GM10248 (cell line): ENCODE data around the gene SORBS2.

Experiments
- CTCF ChIA-PET: fragments of 300-600 bp; sonication (Branson Sonifier 250); formaldehyde crosslinking; extraction: SDS; loops from one replicate; lab custom pipeline; 2021; ENCODE audit warnings: antibody characterized with exemption; lab: Yijun Ruan, JAX
- POLR2A ChIA-PET: fragments of 350-650 bp; sonication (Branson Sonifier 250); formaldehyde crosslinking; extraction: SDS; loops from one replicate; lab custom pipeline; 2020; ENCODE audit warnings: antibody characterized with exemption; lab: Yijun Ruan, JAX
- DNase-seq: peaks from one replicate; pipeline ENCODE4 v3.0.0; 2012; ENCODE audit errors: extremely low spot score
- CTCF ChIP-seq: IDR thresholded peaks from 2 replicates; pipeline ENCODE4 v1.5.1; 2012; ENCODE audit warnings: mild to moderate bottlenecking, low read depth; ENCODE audit errors: extremely low read depth, missing control alignments, control extremely low read depth

The SORBS2 gene

GRCh38 chr4:185624259-185624589 is 187.8 kb downstream of the SORBS2 start:
- ChIA-PET CTCF (interaction anchor here (1.6 to 2.0 kb wide), 2 partner anchors 12 to 27 kb away, joined by 6 to 8 read pairs; no protein-coding TSS in a partner anchor), POLR2A (no interaction called here)
- DNase-seq, result no peak
- no peak for TF ChIP-seq CTCF

GRCh38 chr4:185623444-185624258 is 188.3 kb downstream of the SORBS2 start:
- no peak for DNase-seq
- CTCF ChIA-PET, result interaction anchor here (1.6 kb wide), 1 partner anchor 12 kb away, joined by 6 read pairs; no protein-coding TSS in a partner anchor
- TF ChIP-seq CTCF, result no peak
- POLR2A ChIA-PET, result no interaction called here

GRCh38 chr4:185608185-185608584 is 203.8 kb downstream of the SORBS2 start:
- no peak for DNase-seq
- ChIA-PET POLR2A (no interaction called here), CTCF (interaction anchor here (0.9 to 8.2 kb wide), 4 partner anchors 8 to 429 kb away, joined by 4 to 61 read pairs (median 5); no protein-coding TSS in a partner anchor)
- no peak for TF ChIP-seq CTCF

GRCh38 chr4:185602397-185602796 is 209.6 kb downstream of the SORBS2 start:
- POLR2A ChIA-PET, result no interaction called here
- TF ChIP-seq CTCF, result no peak
- DNase-seq, result no peak
- CTCF ChIA-PET, result interaction anchor here (1.2 kb wide), 1 partner anchor 10 kb away, joined by 3 read pairs; no protein-coding TSS in a partner anchor

- no peak for DNase-seq
- POLR2A ChIA-PET, result interaction anchor here (0.6 kb wide), 1 partner anchor 384 kb away, joined by 3 read pairs; no protein-coding TSS in a partner anchor
- CTCF ChIA-PET, result interaction anchor here (0.7 to 1.2 kb wide), 4 partner anchors 9 to 132 kb away, joined by 3 to 5 read pairs (median 3); no protein-coding TSS in a partner anchor
- TF ChIP-seq CTCF, result no peak
Observed at GRCh38 chr4:185600801-185601434, 211.1 kb downstream of the SORBS2 start.

GRCh38 chr4:185599553-185600243 is 212.3 kb downstream of the SORBS2 start:
- DNase-seq, result no peak
- ChIA-PET POLR2A (no interaction called here), CTCF (interaction anchor here (0.7 to 4.3 kb wide), 11 partner anchors 10 to 438 kb away, joined by 3 to 74 read pairs (median 7); partner anchors contain the start of gene UFSP2)
- no peak for TF ChIP-seq CTCF
